Endothelial cell of hepatic sinusoid (primary cell): ENCODE data around the gene ADM2.

Experiments used
- in situ Hi-C: cut with HindIII; loops from 2 replicates; pipeline ENCODE4 v1.10.0; 2017; ENCODE audit warnings: low sequenced_read_pairs

ADM2 gene

DNA sequence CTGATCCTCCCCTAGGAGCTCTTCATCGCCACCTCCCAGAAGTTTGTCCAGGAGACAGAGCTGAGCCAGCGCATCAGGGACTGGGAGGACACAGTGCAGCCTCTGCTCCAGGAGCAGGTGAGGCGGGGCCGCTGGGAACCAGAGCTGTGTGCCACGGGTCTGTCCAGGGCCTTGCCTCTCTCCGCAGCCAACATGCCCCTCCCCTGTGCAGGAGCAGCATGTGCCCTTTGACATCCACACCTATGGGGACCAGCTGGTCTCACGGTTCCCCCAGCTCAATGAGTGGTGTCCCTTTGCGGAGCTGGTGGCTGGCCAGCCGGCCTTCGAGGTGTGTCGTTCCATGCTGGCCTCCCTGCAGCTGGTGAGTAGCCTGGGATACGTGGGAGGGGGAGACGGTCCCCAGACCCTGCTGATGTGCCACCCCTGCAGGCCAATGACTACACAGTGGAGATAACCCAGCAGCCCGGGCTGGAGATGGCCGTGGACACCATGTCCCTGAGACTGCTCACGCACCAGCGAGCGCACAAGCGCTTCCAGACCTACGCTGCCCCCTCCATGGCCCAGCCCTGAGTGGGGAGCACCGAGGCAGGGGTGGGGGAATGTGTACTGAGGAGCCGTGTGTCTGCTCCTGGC, 41.6 kb downstream of the ADM2 start:
- in situ Hi-C loops = no loop called here

DNA sequence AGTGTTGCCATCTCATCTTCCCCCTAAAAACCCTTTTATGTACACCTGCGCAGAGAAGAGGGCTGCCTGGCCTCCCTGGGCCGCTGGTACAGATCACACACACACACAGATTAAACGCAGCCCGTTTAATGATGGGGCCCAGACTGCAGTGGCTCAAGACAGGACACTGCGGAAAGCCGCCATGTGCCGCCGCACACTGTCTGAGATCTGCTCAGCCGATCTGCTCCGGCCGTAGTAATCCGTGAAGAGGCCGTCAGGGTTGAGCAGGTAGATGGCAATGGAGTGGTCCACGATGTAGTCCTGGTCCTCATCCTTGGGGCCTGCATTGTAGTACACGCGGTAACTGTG, 42.1 kb downstream of the ADM2 start:
- in situ Hi-C loops = no loop called here

DNA sequence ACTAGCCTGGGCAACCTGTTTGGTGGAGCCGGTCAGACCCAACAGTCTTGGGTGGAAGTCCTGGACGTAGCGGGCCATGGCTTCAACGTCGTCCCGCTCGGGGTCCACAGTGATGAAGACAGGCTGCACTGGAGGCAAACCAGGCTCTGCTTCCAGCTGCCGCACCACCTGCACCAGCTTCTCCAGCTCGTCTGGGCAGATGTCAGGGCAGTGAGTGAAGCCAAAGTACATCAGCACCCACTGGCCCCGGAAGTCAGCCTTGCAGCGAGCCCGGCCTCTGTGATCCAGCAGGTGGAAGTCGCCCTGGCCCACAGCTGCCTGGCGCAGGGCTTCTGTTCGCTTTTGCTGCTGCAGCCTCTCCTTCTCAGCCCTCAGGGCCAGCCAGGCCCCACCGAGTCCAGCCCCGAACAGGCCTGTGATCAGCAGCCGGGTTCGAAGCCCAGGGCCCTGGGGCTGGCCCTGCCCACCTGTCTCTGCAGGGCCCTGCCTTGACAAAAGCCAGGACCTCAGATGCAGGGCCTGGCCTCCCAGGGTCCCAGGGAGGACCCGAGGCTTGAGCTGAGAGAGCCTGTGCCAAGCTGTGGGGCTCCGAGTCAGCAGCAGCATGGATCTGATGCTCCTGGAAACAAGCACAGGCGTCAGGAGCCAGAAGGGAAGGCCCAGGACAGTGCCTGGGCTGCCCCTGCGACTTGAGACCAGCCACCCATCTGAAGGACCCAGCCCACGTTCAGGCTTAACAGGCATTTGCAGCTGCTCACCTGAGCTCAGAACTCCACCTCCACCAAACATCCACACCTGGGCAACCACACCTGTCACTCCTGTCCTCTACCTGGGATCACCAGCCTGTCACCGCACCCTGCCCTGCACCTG, 42.7 kb downstream of the ADM2 start:
- in situ Hi-C loops = no loop called here

DNA sequence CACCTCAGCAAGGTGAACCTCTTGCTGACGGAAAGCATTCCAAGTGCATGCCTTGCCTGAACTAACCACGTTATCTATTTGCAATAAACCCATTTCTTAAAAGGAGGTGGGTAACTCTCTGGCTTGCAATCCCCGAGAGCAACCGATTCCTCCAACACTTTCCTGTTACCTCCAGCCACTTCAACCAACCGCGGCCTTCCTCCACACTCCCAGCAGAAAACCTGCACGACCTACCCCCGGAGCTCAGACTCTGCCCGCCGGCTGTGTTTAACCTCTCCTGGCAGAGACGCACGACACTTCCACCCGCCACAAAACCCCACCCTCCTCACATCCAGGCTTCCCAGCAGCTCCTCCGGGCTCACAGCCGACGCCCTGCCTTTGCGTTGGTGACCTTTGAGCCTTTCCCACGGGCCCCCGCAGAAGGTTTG, 43.3 kb downstream of the ADM2 start:
- in situ Hi-C loops = no loop called here

DNA sequence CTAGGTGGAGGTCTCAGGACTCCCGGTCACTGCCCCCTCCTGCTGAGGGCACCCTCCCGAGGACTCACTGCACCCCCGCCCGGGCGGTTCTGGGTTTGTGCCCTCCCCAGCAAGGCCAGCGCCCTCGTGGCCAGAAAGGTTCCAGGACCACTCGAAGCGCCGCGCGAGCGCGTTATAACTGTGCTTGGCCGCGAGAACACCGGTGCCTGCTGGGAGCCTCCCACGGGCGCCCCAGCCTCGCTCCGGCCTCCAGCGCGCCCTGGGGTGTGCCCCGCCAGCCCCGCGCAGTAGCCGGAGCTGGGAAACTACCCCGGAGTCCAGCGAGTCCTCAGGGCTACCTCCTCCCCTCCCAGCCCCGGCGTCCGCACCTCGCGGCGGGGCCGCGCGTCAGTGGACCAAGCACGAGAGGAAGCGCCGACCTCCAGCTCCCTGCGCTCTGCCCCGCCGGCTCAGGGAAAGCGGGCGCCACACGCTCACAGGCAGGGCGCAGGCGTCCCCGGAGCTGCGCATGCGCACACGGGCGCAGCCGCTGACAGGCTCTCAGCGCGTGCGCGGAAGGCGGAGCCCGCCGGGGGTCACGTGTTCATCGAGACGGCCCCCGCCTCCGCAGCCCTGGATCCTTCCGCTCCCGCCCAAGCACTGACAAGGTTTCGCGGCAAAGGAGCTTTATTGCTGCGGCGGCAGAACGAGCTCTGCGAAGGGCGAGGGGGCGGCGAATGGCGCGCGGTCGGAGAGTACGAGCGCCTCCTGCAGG, 43.9 kb downstream of the ADM2 start, which contains the start of gene SCO2:
SCO2 (minus strand) TSS at position 495 of the 754 bp plus-strand sequence. CDS start 1,187 bp downstream, outside the sequence.
- in situ Hi-C loops = no loop called here

DNA sequence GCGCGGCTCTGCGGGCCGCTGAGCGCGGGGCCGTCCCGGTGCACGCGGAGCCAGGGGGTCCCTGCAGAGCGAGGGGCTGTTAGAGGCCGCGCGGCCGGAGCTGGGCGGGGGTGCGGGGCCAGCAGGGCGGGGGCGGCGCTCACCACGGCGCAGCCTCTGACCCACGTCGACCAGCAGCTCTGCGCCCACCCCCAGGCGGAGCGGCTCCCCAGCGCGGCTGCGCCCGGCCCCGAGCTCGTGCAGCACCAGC, 44.4 kb downstream of the ADM2 start:
- in situ Hi-C loops = no loop called here

DNA sequence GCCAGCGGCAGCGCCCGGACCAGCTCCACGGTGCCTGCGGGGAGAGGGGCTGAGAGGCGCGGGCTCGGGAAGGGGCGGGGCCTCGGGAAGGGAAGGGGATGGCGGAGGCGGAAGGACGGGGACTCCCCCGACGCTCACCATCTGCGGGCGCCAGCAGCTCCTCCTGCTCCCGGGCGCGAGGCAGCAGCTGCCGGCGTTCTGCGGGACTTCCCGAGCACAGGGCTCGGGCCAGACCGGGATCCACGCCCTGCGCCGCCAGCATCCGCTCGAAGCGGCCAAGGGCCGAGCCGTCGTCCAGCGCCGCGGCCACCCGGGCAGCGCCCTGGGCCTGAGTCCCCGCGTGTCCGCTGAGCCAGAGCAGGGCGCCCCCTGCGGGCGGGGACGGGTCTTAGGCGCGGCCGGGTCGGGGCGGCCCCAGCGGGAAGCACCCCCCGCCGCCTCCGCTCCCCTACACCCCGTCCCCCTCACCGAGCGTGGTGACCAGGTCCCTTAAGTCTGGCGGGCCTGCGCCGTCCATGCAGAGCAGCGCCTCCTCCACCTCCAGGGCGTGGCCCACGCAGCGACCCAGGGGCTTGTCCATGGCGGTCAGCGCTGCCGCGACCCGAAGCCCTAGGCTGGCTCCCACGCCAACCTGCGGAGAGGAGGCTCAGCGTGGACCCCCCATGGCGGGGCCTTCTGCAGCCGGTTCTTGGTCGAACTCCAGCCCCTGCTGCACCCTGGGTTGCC, 44.9 kb downstream of the ADM2 start:
- in situ Hi-C loops = no loop called here

DNA sequence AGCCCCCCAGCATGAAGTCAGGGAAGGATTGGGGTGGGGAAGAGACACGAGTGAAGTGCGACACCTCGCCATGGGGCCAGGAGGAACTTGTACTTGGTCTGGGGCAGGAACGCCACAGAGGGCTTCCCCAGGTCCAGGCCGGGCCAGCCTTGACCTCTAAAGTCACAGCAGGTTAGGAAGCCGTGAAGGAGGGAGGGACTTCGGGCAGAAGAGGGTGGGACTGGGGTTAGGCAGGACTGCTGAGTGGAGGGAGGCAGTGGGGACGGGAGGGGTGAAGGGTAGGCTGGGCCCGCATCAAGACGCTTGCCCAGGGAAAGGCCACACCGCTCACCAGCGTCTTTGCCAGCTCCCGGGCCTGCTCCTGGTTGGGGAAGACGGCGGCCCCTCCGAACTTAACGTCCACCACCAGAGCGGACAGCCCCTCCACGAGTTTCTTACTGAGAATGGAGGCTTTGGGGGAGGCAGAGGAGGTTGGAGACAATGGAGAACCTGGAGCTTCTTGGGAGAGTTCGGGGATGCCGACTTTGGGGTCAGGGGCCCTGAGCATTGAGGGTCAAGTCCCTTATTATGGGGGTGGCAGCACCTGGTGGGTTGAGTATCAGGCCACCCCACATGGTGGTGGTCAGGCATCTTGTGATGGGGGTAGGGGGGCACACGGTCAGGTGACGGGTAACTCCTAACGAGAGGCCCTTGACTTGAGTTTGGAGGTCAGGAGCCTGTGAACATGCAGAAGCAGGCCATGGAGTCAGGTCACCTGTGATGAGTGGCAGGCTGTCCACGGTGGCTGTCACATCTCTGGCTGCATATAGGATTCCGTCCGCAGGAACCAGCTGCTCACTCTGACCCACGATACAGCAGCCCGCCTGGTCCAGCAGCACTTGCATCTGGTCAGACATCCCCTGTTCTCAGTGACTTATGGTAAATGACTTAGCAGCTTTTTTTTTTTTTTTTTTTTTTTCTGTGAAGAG, 45.8 kb downstream of the ADM2 start:
- in situ Hi-C loops = no loop called here

DNA sequence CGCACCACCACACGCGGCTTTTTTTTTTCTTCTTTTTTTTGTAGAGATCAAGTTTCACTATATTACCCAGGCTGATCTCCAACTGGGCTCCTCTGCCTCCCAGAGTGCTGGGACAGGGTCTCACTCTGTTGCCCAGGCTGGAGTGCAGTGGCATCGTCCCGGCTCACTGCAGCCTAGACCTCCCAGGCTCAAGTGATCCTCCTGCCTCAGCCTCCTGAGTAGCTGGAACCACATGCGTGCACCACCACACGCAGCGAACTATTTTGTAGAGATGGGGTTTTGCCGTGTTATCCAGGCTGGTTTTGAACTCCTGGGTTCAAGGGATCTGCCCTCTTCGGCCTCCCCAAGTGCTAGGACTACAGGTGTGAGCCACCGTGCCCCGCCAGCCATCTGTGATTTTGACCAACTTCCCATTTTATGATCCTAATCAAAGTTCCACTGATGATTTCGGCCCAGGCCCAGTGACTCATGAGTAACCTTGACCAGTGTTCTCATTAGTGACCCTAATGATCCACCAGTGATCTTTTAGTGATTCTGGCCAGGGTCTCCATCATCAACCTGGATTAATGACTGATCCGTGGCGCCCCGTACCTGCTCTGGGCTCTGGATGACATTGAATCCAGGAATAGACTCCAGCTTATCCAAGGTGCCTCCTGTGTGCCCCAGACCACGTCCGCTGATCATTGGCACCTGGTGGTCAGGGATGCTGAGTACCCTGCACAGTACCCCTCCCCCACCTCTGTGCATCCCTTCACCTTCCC, 46.8 kb downstream of the ADM2 start:
- in situ Hi-C loops = no loop called here

DNA sequence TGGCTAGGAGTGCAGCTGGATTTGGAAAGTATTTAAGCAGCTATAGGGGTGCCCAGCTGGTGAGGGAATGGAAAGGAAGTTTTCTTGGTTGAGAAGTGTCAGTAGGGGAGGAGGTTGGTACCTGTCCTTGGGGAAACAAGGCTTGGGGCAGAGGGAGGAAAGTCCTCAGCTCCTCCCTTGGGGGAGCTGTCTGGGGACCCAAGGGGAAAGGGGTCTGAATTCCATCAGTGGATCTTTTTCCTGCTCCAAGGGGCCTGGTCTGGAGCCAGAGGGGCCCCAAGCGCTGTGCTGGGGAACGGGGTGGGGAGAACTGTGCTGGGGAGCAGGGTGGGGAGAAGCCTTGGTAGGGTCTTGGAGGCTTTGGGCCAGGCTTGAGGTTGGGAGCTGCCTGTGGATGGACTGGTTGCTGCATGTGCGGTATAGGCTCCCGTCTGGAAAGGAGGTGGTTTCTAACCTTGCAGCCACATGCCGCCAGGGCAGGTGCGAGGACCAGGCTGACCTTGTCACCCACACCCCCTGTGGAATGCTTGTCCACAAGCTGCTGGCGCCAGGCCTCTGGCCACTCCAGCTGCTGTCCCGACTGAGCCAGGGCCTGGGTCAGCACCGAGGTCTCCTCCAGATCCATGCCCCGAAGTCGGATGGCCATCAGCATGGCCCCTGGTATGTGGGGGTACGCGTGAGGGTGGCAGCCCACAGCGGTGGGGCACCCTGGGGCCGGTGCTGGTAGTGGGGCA, 47.5 kb downstream of the ADM2 start:
- in situ Hi-C loops = no loop called here

DNA sequence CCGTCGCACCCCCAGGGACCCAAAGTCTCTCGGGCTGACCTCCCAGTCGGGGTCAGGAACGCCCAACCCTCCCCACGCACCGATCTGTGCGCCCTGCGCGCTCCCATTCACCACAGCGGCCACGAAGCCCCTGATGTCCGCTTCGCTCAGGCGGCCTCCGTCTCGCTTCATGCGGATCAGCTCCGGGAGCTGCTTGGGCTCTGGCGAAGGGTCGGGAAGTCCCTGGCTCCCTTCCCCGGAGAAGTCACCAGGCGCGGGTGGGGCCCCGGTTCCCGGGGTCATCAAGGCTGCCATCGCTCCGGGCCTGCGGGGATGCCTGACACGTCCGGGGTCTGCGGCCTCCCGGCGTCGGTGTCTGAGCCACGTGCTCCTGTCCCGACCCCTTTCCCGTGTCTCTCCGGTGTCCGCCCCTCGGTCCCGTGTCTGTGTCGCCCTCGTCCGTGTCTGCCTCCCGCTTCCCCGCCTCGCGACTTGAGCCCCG, 48.1 kb downstream of the ADM2 start:
- in situ Hi-C loops = no loop called here

DNA sequence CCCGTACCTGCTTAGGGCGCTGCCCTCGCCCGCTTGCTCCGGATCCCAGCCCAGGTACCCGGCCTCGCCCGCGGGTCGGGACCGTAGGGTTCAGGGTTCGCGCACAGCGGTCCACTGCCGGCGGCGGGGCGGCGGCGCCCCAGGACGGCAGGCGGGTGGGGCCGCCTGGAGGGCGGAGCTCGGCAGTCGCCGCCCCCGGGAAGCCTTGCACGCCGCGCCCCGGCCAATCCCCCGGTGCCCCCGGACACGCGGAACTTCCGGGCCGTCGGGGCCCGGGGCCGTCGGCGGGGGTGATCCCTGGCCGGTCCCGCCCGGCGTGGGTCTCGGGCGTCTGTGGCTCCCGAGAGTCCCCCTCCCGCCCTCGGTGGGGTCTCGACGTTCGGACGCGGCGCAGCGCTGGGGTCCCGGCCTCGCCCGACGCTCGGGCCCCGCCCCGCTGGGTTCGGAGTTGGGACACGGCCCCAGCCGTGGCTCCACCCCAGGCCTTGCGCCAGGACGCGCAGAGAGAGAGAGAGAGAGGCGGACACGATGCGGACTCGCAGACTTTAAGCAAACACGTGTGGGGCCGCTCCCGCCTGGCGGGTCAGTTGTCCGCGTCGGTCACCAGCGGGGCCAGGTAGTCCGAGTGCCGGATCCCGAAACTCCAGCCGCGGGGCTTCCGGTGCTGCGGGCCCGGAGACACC, 48.7 kb downstream of the ADM2 start, which contains the start of gene TYMP:
TYMP (minus strand) TSS at position 116 of the 683 bp plus-strand sequence. CDS start 303 bp downstream, outside the sequence.
- in situ Hi-C loops = no loop called here

DNA sequence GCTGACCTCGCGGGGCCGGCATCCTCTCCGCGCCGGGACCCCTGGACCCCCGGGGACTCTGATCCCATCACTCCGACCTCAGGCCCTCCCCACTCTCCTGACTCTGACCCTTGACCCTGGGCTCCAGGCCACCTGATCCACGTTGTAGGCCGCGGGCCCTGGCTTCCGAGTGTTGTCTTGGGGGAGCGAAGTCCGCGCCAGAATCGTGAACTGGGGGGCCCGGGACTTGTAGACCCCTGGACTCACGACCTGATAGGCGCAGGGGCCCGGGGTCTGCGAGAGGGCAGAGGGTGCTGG, 49.2 kb downstream of the ADM2 start:
- in situ Hi-C loops = no loop called here

DNA sequence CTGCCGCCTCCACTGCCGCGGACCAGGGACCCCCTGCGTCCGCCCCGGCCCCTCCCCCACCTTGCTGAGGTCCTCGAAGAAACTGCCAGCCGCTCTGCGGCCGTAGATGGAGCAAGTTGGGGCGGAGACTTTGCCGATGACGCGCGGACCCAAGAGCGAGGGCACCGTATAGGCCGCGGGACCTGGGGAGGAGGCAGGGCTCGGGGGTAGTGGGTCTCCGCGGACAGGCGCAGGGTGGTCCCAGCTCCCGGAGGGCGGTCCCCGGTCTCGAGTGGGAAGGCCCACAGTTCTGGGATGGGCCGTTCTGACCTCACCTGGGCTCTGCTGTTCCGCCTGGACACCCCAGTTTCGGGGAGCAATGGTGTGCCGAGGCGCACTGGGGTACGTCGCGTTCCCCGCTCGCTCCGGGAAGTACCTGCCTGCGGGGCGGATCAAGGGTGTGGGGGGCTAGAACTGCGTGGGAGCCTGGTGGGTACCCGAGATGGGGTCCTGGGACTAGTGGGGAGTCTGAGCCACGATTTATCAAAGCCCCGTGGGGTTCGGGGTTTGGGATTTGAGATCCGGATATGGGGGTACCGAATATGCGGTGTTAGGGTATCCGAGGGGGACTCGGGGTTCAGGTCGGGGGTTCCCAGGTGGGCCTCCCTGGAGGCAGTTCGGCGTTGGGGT, 49.7 kb downstream of the ADM2 start:
- in situ Hi-C loops = no loop called here

DNA sequence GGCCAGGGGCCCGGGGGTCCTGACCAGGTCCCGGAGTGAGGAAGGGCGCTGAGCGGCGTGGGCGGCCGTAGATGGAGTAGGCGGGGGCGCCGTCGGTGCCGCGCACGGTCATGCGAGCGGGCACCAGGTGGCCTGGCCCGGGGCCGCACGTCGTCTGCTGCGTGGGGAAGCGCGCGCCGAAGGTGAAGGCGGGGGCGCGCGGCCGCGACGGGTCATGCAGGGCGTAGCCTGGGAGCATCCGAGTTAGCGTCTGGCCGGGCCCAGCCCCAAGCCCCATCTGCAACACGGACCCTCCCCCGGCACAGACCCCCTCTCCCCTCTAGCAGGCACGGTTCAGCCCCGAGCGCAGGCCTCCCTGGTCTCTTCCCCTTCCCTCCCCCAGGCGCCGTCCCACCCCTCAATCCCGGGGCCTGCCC, 50.2 kb downstream of the ADM2 start:
- in situ Hi-C loops = no loop called here

DNA sequence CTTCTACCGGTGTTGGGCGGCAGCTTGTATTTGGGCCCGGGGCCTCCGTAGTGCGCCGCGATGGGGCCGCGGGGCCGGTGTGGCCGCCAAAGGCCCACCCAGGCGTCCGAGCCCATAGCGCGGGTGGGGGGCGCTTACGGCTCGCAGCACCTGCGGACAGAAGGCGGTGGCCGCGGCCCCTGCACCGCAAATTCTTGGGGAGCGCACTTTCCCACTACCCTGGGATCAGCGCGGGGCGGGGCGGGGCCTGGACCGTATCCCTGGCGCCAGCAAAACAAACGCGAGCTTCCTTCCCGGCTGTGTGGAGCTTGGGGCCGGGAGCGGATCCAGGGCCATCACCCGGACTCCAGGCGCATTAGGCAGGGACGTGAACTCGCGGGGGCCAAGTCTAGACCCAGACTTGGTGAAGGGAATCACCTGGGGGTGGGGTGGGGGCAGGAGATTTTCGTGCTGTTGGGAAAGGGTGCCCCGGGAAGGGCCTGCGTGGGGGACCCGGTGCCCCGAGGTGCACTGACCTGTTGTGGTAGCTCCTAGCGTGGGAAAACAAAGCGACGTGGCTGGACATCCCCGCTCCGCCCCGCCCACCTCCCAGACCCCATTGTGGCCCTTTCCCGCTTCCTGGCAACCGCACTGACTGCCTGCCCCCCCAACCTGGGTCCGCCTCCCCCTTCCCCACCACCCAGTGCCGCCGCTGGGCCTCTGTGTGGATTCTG, 50.8 kb downstream of the ADM2 start:
- in situ Hi-C loops = no loop called here
